Right atrium auricular region (tissue), 2 donors: ENCODE results near the gene COL4A6. TPM values are rescaled to one million over a fixed set of nuclear protein-coding genes. Genes with fewer than 3 reads are reported as not detected.
A peak's percentile ranks its signal among the peaks of the same experiment; 100 is the strongest.

Source experiments
- DNase-seq: peaks from one replicate; pipeline ENCODE4 v3.0.0-alpha.2; 2019; ENCODE audit warnings: low spot score
- H3K27ac ChIP-seq, 2 donors: fragments of 200-600 bp; sonication (generic); 1 replicate in 1 of 2; 2 replicates in 1 of 2; pipeline ENCODE4 v1.5.1; 2016 to 2019
- H3K27me3 ChIP-seq, 2 donors: fragments of 200-600 bp; sonication (generic); one replicate each; pipeline versions ENCODE4 v1.5.1 to v1.6.0; 2017 to 2019
- H3K36me3 ChIP-seq: fragments of 200-600 bp; sonication (generic); one replicate; pipeline ENCODE4 v1.5.1; 2016
- H3K4me1 ChIP-seq, 2 donors: fragments of 200-600 bp; sonication (generic); one replicate each; pipeline versions ENCODE4 v1.5.1 to v1.6.0; 2017 to 2019
- H3K4me3 ChIP-seq, 2 donors: fragments of 200-600 bp; sonication (generic); 1 replicate in 1 of 2; 2 replicates in 1 of 2; pipeline ENCODE4 v1.5.1; 2017 to 2019; ENCODE audit warnings: mild to moderate bottlenecking in 1 of 2, moderate library complexity in 1 of 2
- H3K9me3 ChIP-seq, 2 donors: fragments of 200-600 bp; sonication (generic); one replicate each; pipeline ENCODE4 v1.5.1; 2019
- CTCF ChIP-seq, 2 donors: fragments of 200-600 bp; sonication (generic); IDR thresholded peaks; one replicate each; pipeline ENCODE4 v1.5.1; 2019; ENCODE audit warnings: antibody characterized with exemption in 2 of 2
- total RNA-seq, 2 donors: library from RNA; depleted of rRNA; stranded (reverse); fragments of >200 nt; gene quantifications; one replicate each; pipeline ENCODE4 v1.1.0, GENCODE V29; 2016

The COL4A6 gene
- total RNA-seq, 2 donors from 2014 or later: 4.6 to 17.7 TPM

GRCh38 chrX:108230574-108230973 lies 207.6 kb downstream of the COL4A6 start:
- no peak overlapping the region for H3K27ac ChIP-seq
- no peaks in the 10 kb centered on the region for H3K9me3 ChIP-seq
- TF ChIP-seq CTCF (IDR thresholded peaks at IDR 0.05): no peak
- no peak for DNase-seq
- no peaks in the 10 kb centered on the region for H3K27me3 ChIP-seq
- no peaks in the 10 kb centered on the region for H3K4me1 ChIP-seq
- no peak overlapping the region for H3K4me3 ChIP-seq
- H3K36me3 ChIP-seq: no peaks in the 10 kb centered on the region

- Histone ChIP-seq H3K4me1 (peaks cover 0 to 13% of the 10 kb centered on the region in 2 donors), H3K27ac (no peak overlapping the region), H3K9me3 (no peaks in the 10 kb centered on the region)
These were observed 213.2 kb downstream of the COL4A6 start for GRCh38 chrX:108224727-108225621.

GRCh38 chrX:108224218-108224617 lies 214.0 kb downstream of the COL4A6 start:
- Histone ChIP-seq H3K4me1 (peaks cover 0 to 13% of the 10 kb centered on the region in 2 donors), H3K27me3 (no peaks in the 10 kb centered on the region), H3K27ac (no peak overlapping the region), H3K36me3 (no peaks in the 10 kb centered on the region), H3K9me3 (no peaks in the 10 kb centered on the region), H3K4me3 (no peak overlapping the region)
- DNase-seq: no peak
- no peak for TF ChIP-seq CTCF (IDR thresholded peaks at IDR 0.05)

More at GRCh38 chrX:108224727-108225621, 213.2 kb downstream of the COL4A6 start:
- Histone ChIP-seq H3K36me3 (no peaks in the 10 kb centered on the region), H3K27me3 (no peaks in the 10 kb centered on the region), H3K4me3 (no peak overlapping the region)
- peak in 1 of 2 donors; percentile 68 for TF ChIP-seq CTCF (IDR thresholded peaks at IDR 0.05)
- no peak for DNase-seq

- Histone ChIP-seq H3K27me3 (no peaks in the 10 kb centered on the region), H3K36me3 (no peaks in the 10 kb centered on the region), H3K9me3 (no peaks in the 10 kb centered on the region), H3K27ac (no peak overlapping the region), H3K4me3 (no peak overlapping the region), H3K4me1 (peaks cover 0 to 13% of the 10 kb centered on the region in 2 donors)
- TF ChIP-seq CTCF (IDR thresholded peaks at IDR 0.05): no peak
- DNase-seq: no peak
These were observed 214.6 kb downstream of the COL4A6 start for GRCh38 chrX:108223585-108223984.

GRCh38 chrX:108221301-108221864 lies 216.8 kb downstream of the COL4A6 start:
- Histone ChIP-seq H3K36me3 (no peaks in the 10 kb centered on the region), H3K9me3 (no peaks in the 10 kb centered on the region), H3K27me3 (no peaks in the 10 kb centered on the region), H3K4me1 (peaks cover 0 to 13% of the 10 kb centered on the region in 2 donors), H3K4me3 (no peak overlapping the region), H3K27ac (no peak overlapping the region)
- DNase-seq: no peak
- no peak for TF ChIP-seq CTCF (IDR thresholded peaks at IDR 0.05)
